Ovary (tissue), 3 donors: ENCODE results near the gene BCAR3.

Experiments used
- CTCF ChIP-seq, 3 donors: fragments of 450-650 bp in 2 of 3; fragments of 200-600 bp in 1 of 3; IDR thresholded peaks; one replicate each; pipeline versions ENCODE4 v1.5.1 to v1.8.0; 2016 to 2022; ENCODE audit warnings: antibody characterized with exemption in 3 of 3, mild to moderate bottlenecking in 1 of 3
- POLR2A ChIP-seq: fragments of 450-650 bp; IDR thresholded peaks from one replicate; pipeline ENCODE4 v1.6.1; 2017; ENCODE audit warnings: antibody characterized with exemption, mild to moderate bottlenecking, moderate library complexity
- donor health status: DM: no; HTN: no; CAD: no.

- TF ChIP-seq CTCF (IDR thresholded peaks at IDR 0.05) (peak in 2 of 3 donors; percentile 79 to 81), POLR2A (peak; percentile 38)
Measured at GRCh38 chr1:93680420-93681100, 1.1 kb downstream of the BCAR3 start.
